Activated CD8-positive, alpha-beta memory T cell treated with anti-CD3 and anti-CD28 coated beads for 4 hours (primary cell): Measurements from ENCODE around the gene ZBTB38.

Source experiments
- DNase-seq, 2 donors: peaks; one replicate each; pipeline ENCODE4 v3.0.0-alpha.2; 2020; ENCODE audit warnings: low read depth in 2 of 2

ZBTB38 gene

GRCh38 chr3:141405025-141405424 lies 36.7 kb downstream of the ZBTB38 start:
- no peak for DNase-seq

- DNase-seq: no peak
These were observed 37.3 kb downstream of the ZBTB38 start for GRCh38 chr3:141405591-141405990.

- no peak for DNase-seq
These were observed 38.0 kb downstream of the ZBTB38 start for GRCh38 chr3:141406265-141406664.

GRCh38 chr3:141407047-141407446 lies 38.7 kb downstream of the ZBTB38 start:
- no peak for DNase-seq

- no peak for DNase-seq
These were observed 39.5 kb downstream of the ZBTB38 start for GRCh38 chr3:141407825-141408224.

- no peak for DNase-seq
These were observed 40.3 kb downstream of the ZBTB38 start for GRCh38 chr3:141408596-141408995.

- DNase-seq: no peak
These were observed 41.6 kb downstream of the ZBTB38 start for GRCh38 chr3:141409940-141410241.

GRCh38 chr3:141410408-141410807 lies 42.1 kb downstream of the ZBTB38 start:
- no peak for DNase-seq

- DNase-seq: no peak
These were observed 42.5 kb downstream of the ZBTB38 start for GRCh38 chr3:141410846-141411245.

GRCh38 chr3:141411251-141411771 lies 43.0 kb downstream of the ZBTB38 start:
- no peak for DNase-seq

- DNase-seq: peak in 1 of 2 donors; percentile 6
These were observed 44.0 kb downstream of the ZBTB38 start for GRCh38 chr3:141412087-141412935.

- DNase-seq: no peak
These were observed 44.6 kb downstream of the ZBTB38 start for GRCh38 chr3:141412936-141413354.

GRCh38 chr3:141413391-141413790 lies 45.1 kb downstream of the ZBTB38 start:
- no peak for DNase-seq

GRCh38 chr3:141413801-141414689 lies 45.7 kb downstream of the ZBTB38 start:
- DNase-seq: no peak

- no peak for DNase-seq
These were observed 46.6 kb downstream of the ZBTB38 start for GRCh38 chr3:141414800-141415462.

GRCh38 chr3:141415953-141416352 lies 47.6 kb downstream of the ZBTB38 start:
- no peak for DNase-seq
